ENCODE data around the gene TNC.
"Not testable (repeated sequence)": the region's sequence is repeated elsewhere in the genome, so short reads cannot be mapped to it uniquely, and the experiment has no call there.

Gene TNC

DNA sequence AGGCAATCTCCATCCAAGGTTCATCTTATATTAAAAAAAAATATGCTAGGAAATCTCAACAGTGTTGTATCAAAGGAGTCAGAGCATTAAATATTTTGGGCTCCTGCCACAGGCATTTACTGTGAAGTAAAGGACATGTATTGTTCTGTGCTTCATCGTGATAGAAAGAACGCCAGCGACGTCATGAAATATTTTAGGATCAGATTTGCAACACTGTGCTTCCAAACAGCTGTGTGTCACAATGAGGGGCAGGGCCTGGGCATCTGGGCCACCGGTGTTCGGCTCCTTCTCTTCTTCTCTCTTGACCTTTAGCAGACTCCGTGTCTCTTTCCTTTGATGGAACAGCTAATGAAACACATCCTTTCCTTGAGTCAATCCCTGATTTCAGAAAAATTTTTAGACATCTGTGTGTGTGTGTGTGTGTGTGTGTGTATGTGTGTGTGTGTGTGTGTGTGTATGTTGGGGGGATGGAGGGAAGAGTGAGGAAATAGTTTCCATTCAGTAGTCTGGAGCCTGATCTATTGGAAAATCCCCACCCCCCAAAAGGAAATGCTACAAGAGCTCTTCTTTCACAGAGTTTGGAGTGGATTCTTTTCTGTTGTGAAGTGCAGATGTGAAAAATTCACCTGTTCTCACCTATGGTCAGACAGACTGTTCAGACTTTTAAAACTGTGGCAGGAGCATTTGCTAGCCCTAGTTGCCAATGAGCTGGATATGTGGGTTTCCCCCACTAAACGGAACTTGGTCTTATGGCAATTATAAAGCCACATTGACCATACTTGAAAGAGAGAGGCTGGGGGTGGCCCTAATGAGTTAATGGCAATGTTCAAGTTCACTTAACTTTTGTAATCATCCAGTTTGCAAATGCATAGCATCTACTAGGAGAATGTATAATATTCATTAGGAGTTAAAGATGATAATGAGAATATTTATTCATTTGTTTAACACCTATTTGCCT lies 18.1 kb upstream of the TNC start:
- no peak for DNase-seq (ENCODE audit: low spot score)

DNA sequence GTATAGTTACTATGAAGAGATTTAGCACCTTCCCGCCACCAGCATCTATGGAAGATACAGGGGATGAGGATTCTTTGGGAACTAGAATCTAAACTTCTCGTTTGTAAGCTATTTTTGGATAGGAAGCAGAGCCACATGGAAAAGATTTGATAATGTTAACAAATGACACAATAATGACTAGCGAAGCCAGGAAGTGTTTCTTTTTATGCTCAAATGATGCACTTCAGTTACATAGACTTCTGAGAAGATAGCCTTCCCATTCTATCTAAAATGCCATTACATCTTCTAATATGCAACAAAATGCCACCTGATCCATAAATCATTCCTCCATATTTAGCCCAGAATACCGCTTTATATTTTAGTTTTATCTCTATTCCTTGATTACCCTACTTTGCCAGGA lies 17.0 kb upstream of the TNC start:
- no peak for DNase-seq (ENCODE audit: low spot score)

DNA sequence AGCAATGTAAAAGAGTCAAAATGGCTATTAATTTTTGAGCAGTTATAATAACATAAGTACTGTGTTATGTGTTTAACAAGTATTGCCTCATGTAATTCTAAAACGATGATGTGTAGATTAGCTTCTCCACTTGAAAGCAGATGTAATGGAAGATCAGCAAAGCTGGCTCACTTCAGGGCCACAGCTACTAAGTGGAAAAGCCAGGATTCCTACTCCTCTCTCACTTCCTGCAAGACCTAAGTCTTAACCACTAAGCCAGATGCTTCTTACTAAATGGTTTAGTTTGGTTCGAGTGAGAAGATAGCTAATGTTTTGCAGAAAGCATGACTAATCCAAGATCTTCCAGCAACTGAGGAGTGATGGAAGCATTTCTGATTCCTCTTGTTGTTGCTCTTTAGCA lies 15.7 kb upstream of the TNC start:
- DNase-seq (ENCODE audit: low spot score): no peak

DNA sequence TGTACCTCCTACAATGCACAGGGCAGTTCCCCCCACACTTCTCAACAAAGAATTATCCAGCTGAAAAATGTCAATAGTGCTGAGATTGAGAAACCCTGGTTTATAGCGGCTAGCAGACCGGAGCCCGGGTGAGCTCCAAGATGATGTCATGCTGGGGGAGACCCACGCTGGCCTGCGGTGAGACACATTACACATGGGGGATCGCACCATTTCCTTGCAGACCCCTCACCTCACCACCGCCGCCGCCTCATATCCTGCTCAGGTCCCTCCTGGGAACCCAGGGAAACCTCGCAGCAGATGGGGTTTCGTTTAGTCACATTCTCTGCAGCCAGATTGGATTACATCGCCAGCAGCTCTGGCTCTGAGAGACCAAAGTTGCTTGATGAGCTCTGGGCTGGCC lies 14.7 kb upstream of the TNC start:
- no peak for DNase-seq (ENCODE audit: low spot score)

DNA sequence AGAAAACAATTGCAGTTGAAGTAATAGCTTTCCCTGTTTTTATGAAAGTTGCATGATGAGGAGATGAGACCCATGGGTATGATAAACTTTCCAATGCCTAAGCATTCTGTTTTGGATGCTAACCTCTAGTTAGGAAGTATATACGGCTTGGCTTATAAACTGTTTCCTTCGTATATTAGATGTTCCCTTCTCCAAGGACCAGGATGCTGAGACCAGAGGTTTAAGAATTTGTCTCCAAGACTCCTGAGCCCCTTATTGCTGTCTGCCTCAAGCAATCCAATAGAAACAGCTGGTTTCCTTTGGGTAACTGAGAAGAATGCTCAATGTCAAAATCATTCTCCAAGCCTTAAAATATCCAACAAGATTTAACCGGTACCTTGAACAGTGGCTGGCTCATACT lies 12.2 kb upstream of the TNC start:
- DNase-seq (ENCODE audit: low spot score): no peak

DNA sequence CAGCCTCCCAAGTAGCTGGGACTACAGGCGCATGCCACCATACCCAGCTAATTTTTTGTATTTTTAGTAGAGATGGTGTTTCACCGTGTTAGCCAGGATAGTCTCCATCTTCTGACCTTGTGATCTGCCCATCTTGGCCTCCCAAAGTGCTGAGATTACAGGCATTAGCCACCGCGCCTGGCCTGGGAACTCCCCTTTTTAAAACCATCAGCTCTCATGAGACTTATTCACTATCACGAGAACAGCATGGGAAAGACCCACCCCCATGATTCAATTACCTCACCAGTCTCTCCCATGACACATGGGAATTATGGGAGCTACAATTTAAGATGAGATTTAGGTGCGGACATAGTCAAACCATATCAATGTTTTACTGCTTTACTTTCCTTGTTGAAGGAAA lies 10.8 kb upstream of the TNC start:
- not testable (repeated sequence) for DNase-seq (ENCODE audit: low spot score)

DNA sequence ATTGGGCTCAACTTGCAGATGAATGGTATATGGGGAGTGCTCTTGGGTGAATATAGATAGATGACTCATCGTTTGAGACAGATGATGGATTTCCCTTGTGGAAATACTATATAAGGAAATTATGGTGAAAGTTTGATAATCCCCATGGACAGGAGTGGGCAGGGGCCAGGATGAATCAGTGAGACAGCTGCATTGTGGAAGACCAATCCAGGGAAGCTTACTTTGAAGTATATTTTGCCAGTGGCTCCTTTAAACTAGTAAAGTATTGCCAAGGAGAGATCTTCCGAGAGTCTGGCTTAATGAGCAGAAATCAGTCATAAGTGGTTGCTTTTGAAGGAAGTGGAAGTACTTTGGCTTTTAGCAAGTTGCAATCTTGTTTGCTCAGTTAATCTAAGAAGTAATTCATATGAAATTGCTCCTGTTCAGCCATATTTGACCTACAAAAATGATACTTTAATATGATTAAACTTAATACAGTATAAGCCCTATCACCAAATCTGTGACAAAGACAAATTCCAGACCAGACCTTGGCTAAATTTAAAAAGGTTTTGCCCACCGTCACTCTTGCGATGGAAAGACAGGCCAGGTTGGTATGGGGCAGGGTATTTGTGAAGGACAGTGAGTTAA lies 9.3 kb upstream of the TNC start:
- DNase-seq (ENCODE audit: low spot score): no peak

DNA sequence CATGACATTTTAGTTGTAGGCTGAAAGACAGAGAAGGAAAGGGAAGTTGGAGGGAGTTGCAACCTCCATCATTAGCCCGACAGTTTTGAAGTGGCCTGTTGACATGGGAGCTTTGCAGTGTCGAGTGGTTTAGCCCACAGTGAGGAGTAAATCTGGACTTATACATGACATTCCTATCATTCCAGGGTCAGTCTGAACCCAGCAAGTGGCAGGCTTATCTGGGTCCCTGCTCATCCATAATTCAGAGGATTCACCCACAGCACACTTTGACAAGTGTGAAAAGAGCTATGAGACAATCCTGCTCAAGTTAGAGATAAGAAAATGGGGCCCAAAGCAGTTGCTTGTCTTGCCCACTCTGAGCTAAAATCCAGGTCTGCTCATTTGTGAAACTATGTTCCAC lies 8.4 kb upstream of the TNC start:
- no peak for DNase-seq (ENCODE audit: low spot score)

DNA sequence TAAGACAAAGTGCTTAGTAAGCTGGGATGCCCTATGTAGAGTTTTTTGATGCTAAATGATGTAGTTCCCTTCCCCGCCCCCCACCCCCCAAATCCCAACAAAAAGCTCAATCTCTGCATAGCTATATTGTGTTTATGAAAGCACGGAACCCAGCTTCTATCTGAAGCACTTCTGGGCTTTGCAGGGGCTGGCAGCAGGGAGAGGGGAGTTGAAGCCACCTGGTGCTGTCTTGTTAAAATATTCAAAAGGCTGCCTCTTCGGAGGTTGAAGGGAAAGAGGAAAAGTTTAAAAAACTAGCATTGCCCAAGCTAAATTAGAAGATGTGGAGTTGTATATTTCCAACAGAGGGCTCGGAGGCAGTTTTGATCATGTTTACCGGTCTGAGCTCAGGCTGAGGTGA lies 5.0 kb upstream of the TNC start:
- DNase-seq (ENCODE audit: low spot score): no peak

DNA sequence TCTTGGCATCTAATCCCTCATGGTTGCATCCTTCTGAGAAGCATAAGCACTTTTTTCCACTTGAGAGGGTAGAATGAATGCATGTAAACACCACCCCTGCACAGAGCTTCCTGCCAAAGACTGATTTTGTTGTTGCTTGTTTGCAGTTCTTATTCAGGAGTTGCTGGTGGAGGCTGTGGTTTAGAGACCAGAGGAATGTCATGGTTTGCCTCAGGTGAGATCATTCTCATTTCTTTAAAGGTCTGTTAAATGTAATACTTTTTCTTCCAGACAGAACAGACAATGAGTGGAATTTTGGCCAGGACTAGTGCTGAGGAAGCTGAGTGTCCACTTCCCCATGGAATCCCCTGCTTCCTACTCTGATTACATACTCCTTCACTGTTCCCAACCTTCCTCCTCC lies 3.2 kb upstream of the TNC start:
- DNase-seq (ENCODE audit: low spot score): no peak

DNA sequence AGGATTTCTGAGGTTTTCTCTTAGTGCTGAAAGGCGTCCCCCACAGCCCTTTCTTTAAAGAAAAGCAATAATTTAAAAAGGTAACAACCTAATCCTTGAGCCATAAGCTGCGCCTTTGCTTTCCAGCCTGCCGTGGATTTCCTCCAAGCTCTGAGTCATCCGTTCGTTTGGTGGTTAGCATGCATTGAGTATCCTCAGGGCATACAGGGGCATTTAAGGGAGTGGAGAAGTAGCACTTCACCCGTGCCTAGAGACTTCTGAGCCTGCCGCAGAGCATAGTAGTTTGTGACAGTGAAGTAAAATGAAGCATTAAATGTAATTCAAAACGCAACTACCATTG lies 892 bp upstream of the TNC start:
- no peak for DNase-seq (ENCODE audit: low spot score)

DNA sequence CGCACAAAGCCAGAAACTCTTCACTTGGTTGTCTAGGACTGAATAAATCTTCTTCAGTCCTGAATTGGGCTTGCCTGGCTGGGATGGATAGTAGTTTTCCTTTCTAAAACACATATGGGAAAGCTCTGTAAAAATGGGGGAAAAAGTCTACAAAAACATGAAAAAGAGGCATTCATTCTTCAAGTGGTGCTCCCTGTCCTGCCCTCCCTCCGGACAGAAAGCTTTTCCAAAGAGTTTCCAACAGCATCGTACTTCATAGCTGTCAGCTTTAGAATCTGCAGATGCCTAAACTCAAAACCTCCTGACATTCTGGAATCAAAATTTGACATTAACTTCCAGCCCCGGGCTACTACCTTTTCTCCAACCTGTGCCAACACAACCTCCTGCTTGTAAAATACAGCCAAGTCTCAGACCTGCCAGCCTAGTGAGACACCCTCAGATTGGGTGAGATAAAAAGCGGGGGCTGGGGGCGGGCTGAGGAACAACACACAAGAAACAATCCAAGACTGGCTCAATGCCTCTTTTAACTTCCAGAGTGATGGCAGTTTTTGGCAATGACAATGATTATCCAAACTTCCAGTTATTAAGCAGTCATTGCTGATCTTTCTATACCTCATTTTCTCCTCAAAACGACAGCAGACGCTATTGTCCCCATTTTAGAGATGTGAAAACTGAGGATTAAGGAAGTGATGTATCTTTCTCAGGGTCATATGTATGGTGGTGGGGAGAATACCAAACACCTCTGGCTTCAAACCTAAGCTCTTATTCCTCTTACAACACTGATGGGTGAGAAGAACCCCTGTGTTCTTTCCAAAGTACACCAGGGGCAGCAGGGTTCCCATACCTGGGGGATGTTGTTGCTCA lies 1.3 kb downstream of the TNC start:
- DNase-seq (ENCODE audit: low spot score): no peak

DNA sequence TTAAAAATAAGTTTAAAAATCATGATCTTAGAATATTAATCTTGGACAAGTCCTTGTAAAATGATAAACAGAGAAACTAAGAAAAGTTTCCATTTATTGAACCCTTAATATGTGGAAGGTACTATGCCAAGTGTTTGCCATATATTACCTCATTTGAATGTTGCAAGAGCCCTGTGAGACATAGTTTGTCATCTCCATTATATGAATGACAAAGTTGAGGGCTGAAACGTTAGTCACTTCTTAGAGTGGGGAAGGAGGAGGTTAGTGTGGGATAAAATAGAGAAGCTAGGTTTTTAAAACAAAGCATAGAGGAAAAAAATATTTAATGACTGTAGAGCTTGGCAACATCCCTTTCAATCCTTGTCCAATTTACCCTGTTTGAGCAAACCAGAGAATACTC lies 2.0 kb downstream of the TNC start:
- DNase-seq (ENCODE audit: low spot score): no peak

DNA sequence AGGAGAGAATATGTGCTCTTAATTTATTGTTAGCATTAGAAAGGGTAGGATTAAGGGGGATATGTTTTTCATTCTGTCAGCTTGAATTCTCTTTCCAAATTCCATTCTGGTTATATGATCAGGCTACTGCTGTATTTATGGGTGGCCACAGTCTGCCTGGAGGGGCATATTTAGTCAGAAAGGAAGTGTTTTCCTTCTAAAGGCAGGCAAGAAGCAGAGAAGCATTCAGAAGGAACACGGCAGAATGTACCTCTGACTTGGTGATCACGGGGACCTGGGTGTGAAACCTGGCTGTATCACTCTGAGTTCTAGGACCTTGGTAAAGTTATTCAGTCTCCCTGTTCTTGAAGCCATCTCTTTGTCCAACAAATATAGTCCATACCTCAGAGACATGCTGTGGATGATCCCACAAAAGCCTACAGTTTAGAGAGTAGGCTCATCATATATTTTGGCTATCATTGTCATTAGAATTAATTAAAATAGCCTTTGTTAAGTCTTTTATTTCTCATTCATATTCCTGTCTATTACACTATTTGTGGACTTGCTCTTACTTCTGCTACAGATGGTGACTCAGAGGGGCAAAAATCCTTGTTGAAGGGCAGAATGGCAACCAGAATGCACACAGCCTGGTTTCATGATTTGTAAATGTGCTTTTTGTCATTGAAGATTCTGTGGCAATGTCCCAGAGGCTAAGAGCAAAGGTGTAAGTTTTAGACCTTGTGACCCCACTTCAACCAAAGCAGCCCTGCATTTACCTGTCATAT lies 2.7 kb downstream of the TNC start:
- no peak for DNase-seq (ENCODE audit: low spot score)

DNA sequence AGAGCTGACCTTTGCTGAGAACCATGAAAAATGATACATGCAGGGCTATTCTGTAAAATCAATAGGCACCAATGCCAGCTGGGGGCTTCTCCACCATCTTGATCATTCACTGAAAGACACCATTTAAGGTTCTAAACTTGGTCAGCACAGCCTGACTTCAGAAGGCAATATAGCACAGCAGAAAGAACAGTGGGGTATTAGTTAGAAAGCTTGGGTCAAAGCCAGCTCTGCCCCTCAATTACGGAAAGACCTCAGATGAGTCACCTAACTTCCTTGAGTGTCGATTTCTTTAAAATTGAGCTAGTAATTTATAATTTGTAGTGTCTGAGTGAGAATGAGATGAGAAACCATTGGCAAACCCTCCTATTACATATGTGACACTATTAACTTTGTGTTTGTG lies 3.4 kb downstream of the TNC start:
- DNase-seq (ENCODE audit: low spot score): no peak

DNA sequence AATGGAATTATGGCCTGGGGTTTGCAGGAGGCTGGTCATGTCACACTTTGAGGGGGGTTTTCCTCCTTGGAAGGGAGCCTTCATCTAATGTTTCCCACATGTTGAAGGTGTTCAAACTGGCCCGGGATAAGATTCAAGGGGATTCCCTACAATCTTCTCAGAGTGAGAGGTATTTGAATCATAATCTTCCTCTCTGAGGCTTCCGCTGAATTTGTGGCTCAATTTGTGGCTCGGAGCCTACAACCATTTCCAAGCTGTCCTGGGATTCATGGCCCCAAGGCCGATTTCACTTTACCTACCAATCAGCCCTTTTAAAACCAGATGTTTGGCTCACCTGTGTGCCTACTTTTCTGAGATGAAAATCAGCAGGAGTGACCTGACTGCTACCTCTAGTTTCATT lies 3.9 kb downstream of the TNC start:
- DNase-seq (ENCODE audit: low spot score): no peak

DNA sequence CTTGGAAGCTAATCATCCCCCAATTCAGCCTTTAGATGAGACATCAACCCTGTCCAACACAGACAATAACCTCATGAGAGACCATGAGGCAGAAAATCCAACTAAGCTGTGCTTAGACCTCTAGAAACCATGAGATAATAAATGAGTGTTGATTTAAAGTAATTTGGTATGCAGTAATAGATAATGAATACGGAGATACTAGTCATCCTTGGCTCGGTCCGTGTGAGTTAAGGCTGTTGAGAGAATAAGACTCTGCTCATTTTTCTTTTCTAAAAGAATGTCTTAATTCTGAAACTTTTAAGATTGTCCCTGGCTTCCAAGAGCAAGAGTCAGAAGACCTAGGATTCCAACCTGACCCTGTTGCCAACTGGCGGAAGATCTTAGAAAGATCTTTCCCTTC lies 6.1 kb downstream of the TNC start:
- no peak for DNase-seq (ENCODE audit: low spot score)

DNA sequence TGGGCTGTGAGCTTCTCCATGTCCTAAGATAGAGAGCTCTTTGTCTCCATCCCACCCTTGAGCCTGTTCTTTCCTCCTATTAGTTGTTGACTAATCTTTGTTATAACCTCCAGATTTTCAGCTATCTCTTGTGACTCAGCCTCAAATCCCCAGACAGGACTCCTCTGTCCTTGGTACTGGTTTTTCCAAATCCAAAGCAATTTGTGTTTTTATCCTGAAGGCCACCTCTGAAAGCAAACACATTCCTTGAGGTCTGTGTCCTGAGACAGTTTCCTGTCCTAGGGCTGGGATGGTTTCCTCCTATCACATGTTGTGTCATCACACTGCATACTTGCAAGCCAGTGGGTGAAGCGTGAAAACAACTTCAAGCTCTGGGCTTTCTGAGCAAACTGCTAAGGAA lies 8.5 kb downstream of the TNC start:
- DNase-seq (ENCODE audit: low spot score): no peak

DNA sequence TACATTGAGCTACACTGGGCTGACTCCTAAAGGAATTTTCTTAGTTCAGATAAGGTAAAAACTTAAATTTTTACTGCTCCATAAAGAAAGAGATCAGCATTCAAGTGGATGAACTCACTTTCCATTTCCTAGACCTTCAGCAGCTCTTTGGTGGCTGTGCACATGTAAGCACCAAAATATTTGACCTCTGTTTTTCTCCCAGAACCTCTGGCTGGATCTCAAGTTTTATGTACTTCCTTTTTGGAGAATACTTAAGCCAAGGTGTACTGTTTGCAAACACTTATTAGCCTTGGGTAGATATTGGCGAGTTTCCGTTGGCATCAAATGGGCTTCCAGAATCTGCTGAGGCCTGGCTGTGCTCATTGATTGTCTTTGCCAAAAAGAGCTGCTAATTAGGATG lies 10.3 kb downstream of the TNC start:
- no peak for DNase-seq (ENCODE audit: low spot score)

DNA sequence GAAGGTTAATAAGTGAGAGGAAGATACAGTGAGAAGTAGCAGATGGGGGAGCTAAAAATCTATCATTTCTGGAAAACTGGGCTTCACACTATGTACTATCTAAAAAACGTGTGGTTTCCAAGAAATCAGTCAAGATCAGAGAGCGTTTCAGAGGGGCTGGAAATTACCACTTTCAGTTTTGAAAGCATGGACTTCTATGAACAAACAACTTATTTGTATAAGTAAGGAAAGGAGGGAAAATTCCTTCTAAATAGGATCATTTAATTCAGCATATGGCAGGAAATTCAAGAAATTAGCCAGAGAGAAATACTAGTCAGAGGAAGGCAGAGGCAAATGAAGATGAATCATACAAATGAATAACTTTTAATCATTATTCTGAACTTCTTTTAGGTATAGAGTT lies 11.3 kb downstream of the TNC start:
- no peak for DNase-seq (ENCODE audit: low spot score)

DNA sequence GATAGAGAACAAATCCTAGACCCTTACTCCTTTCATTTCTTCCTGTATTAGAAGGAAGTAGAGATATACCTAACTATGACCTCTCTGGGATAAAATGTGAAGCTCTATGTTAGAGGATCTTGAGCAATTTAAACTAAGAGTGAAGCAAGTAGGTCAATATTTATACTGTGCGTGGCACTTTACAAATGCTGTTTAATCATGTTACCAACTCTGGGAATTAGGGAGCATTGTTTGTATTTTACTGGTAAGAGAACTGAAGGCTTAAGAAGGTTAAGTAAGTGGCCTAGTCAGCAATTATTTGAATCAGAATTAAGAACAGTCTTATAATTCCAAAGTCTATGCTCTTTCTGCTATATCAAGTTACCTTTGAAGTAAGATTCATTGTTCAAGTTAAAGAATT lies 12.0 kb downstream of the TNC start:
- DNase-seq (ENCODE audit: low spot score): no peak

DNA sequence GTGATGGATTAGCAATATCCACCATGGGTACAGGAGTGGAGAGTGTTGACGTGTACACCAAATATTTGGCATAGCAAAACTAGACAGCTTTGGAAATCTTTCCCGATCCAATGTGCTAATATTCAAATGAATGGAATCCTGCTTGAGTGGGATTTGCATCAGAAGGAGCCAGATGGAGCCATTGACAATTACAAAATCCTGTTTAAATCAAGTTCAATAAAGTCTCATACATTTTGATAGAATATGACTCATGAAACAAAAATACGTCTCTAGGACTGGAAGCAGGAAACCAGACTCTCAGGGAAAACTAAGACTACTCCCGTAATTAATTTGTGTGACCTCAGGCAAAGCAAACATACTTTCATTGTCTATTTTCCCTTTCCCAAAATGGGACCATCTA lies 13.0 kb downstream of the TNC start:
- no peak for DNase-seq (ENCODE audit: low spot score)
